Measurements from ENCODE around the gene ELANE. TPM values are rescaled to one million over a fixed set of nuclear protein-coding genes. Genes with fewer than 3 reads are reported as not detected.

ELANE gene
- total and polyA plus RNA-seq, 4 donors = 1.4 to 21.0 (median 9.3) TPM

DNA sequence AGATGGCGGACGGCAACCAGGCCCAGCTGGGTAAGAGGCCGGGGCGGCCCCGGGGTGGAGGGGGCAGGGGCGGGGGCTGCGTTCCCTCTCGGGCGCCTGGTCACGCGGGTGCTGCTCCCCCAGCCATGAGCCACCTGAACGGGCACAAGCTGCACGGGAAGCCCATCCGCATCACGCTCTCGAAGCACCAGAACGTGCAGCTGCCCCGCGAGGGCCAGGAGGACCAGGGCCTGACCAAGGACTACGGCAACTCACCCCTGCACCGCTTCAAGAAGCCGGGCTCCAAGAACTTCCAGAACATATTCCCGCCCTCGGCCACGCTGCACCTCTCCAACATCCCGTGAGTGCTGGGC lies 43.7 kb upstream of the ELANE start:
- H3K27ac ChIP-seq (ENCODE audit: low read depth in 1 of 2, low read length in 1 of 2) = no peak overlapping the region
- H3K4me1 ChIP-seq (ENCODE audit: control insufficient read depth in 5 of 5, insufficient read depth in 5 of 5, low read length in 5 of 5) = peaks cover 0 to 3% (median 0%) of the 10 kb centered on the region in 5 donors
- WGBS, 2 donors = 92 to 94% methylated on average over 26 of the region's 26 CpGs
- no peak for ATAC-seq (ENCODE audit: insufficient read depth, low FRiP score)
- TF ChIP-seq, protein P1, sequence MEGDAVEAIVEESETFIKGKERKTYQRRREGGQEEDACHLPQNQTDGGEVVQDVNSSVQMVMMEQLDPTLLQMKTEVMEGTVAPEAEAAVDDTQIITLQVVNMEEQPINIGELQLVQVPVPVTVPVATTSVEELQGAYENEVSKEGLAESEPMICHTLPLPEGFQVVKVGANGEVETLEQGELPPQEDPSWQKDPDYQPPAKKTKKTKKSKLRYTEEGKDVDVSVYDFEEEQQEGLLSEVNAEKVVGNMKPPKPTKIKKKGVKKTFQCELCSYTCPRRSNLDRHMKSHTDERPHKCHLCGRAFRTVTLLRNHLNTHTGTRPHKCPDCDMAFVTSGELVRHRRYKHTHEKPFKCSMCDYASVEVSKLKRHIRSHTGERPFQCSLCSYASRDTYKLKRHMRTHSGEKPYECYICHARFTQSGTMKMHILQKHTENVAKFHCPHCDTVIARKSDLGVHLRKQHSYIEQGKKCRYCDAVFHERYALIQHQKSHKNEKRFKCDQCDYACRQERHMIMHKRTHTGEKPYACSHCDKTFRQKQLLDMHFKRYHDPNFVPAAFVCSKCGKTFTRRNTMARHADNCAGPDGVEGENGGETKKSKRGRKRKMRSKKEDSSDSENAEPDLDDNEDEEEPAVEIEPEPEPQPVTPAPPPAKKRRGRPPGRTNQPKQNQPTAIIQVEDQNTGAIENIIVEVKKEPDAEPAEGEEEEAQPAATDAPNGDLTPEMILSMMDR (IDR thresholded peaks at IDR 0.05; ENCODE audit: control extremely low read depth, extremely low read depth) = no peak
- H3K9ac ChIP-seq (ENCODE audit: insufficient read depth in 1 of 2, low read length in 2 of 2) = no peak overlapping the region
- no peak for DNase-seq
- no peaks in the 10 kb centered on the region for H3K27me3 ChIP-seq (ENCODE audit: control insufficient read depth in 3 of 3, insufficient read depth in 3 of 3, low read length in 2 of 3)
- no peaks in the 10 kb centered on the region for H3K9me3 ChIP-seq (ENCODE audit: control insufficient read depth in 4 of 4, insufficient read depth in 3 of 4, low read length in 3 of 4)
- peaks cover 35 to 86% (median 61%) of the 10 kb centered on the region in 4 donors for H3K36me3 ChIP-seq (ENCODE audit: control insufficient read depth in 4 of 4, insufficient read depth in 4 of 4, low read length in 4 of 4)
- H3K4me3 ChIP-seq = no peak overlapping the region

DNA sequence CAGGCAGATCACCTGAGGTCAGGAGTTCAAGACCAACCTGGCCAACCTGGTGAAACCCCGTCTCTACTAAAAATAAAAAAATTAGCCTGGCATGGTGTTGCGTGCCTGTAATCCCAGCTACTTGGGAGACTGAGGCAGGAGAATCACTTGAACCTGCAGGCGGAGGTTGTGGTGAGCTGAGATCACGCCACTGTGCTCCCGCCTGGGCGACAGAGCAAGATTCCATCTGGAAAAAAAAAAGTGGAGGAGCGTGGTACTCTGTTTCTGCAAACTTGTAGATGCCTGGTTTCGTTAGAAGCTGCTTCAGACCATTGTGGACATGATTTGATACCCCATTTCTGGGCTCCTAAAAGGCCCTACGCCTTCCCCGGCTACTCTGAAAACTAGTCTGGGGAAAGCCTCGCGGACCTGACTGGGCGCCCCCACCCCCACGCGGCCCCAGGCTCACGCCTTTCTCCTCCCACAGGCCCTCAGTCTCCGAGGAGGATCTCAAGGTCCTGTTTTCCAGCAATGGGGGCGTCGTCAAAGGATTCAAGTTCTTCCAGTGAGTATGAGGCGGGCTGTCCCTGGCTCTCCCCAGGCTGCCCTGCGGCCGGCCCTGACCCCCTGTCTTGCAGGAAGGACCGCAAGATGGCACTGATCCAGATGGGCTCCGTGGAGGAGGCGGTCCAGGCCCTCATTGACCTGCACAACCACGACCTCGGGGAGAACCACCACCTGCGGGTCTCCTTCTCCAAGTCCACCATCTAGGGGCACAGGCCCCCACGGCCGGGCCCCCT lies 41.8 kb upstream of the ELANE start:
- Histone ChIP-seq H3K27ac (ENCODE audit: low read depth in 1 of 2, low read length in 1 of 2) (no peak overlapping the region), H3K4me3 (no peak overlapping the region), H3K27me3 (ENCODE audit: control insufficient read depth in 3 of 3, insufficient read depth in 3 of 3, low read length in 2 of 3) (no peaks in the 10 kb centered on the region), H3K9ac (ENCODE audit: insufficient read depth in 1 of 2, low read length in 2 of 2) (no peak overlapping the region), H3K9me3 (ENCODE audit: control insufficient read depth in 4 of 4, insufficient read depth in 3 of 4, low read length in 3 of 4) (no peaks in the 10 kb centered on the region), H3K4me1 (ENCODE audit: control insufficient read depth in 5 of 5, insufficient read depth in 5 of 5, low read length in 5 of 5) (peaks cover 0 to 2% (median 0%) of the 10 kb centered on the region in 5 donors), H3K36me3 (ENCODE audit: control insufficient read depth in 4 of 4, insufficient read depth in 4 of 4, low read length in 4 of 4) (peaks cover 28 to 71% (median 48%) of the 10 kb centered on the region in 4 donors)
- TF ChIP-seq, protein P1 (IDR thresholded peaks at IDR 0.05; ENCODE audit: control extremely low read depth, extremely low read depth) = no peak
- ATAC-seq (ENCODE audit: insufficient read depth, low FRiP score) = no peak
- WGBS, 2 donors = 80 to 89% methylated on average over 30 of the region's 30 CpGs
- no peak for DNase-seq

DNA sequence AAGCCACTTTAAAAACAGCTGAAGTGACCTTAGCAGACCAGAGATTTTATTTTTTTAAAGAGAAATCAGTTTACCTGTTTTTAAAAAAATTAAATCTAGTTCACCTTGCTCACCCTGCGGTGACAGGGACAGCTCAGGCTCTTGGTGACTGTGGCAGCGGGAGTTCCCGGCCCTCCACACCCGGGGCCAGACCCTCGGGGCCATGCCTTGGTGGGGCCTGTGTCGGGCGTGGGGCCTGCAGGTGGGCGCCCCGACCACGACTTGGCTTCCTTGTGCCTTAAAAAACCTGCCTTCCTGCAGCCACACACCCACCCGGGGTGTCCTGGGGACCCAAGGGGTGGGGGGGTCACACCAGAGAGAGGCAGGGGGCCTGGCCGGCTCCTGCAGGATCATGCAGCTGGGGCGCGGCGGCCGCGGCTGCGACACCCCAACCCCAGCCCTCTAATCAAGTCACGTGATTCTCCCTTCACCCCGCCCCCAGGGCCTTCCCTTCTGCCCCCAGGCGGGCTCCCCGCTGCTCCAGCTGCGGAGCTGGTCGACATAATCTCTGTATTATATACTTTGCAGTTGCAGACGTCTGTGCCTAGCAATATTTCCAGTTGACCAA lies 41.1 kb upstream of the ELANE start:
- no peak overlapping the region for H3K4me3 ChIP-seq
- 86 to 87% methylated on average over 22 to 25 of the region's 25 CpGs for WGBS, 2 donors
- H3K9me3 ChIP-seq (ENCODE audit: control insufficient read depth in 4 of 4, insufficient read depth in 3 of 4, low read length in 3 of 4) = no peaks in the 10 kb centered on the region
- H3K9ac ChIP-seq (ENCODE audit: insufficient read depth in 1 of 2, low read length in 2 of 2) = no peak overlapping the region
- no peak for DNase-seq
- H3K27me3 ChIP-seq (ENCODE audit: control insufficient read depth in 3 of 3, insufficient read depth in 3 of 3, low read length in 2 of 3) = no peaks in the 10 kb centered on the region
- H3K27ac ChIP-seq (ENCODE audit: low read depth in 1 of 2, low read length in 1 of 2) = no peak overlapping the region
- H3K4me1 ChIP-seq (ENCODE audit: control insufficient read depth in 5 of 5, insufficient read depth in 5 of 5, low read length in 5 of 5) = no peaks in the 10 kb centered on the region
- no peak for ATAC-seq (ENCODE audit: insufficient read depth, low FRiP score)
- peaks cover 24 to 64% (median 41%) of the 10 kb centered on the region in 4 donors for H3K36me3 ChIP-seq (ENCODE audit: control insufficient read depth in 4 of 4, insufficient read depth in 4 of 4, low read length in 4 of 4)
- TF ChIP-seq, protein P1 (IDR thresholded peaks at IDR 0.05; ENCODE audit: control extremely low read depth, extremely low read depth) = no peak
